ENCODE measurements around the gene SNX18.

The SNX18 gene

DNA sequence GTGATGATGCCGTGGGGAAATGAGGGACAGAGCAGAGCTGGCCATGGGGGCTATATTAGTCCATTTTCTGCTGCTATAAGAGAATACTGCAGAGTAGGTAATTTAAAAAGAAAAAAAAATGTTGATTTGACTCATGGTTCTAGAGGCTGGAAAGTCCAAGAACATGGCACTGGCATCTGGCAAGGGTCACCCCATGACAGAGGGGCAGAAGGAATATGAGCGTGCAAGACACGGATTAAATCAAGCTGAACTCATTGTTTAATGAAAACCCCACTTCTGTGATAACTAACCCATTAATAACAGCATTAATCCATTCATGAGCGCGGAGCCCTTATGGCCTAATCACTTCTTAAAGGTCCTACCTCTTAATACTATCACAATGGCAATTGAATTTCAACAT is 68.8 kb downstream of the SNX18 start:
- no peak for DNase-seq

GRCh38 chr5:54589786-54590185 is 72.2 kb downstream of the SNX18 start:
- no peak for DNase-seq

DNA sequence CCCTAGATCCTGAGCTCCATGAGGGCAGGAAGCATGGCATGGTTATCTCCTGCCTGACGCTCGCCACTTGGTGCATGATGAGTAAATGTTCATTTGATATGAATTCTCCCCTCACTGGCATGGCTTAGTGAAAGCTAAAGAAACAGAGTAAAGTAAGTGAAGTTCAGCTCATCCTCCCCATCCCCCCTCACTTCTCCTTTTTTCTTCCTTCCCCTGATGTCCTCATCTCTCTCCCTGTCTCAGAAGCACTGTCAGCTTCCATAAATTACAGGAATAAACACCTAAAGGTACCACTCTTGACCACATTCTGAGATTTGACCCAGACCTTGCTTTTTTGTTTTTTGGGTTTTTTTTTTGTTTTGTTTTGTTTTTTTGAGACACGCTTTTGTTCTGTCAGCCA is 73.3 kb downstream of the SNX18 start:
- no peak for DNase-seq

DNA sequence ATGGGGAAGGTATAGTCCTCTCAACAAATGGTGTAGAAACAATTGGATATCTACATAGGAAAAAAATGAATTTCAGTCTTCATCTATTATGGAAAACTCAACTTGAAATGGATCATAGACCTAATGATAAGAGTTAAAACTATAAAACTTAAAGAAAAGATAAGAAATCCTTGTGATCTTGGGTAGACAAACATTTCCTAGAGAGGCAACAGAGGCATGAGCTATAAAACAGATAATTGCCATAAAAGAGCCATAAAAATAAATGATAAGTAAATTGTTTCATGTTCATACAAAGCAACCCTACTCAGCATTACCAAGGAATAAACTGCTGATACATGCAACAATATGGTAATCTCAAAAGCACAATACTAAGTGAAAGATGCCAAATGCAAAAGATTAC is 76.2 kb downstream of the SNX18 start:
- DNase-seq, result no peak

GRCh38 chr5:54594181-54594580 is 76.6 kb downstream of the SNX18 start:
- no peak for DNase-seq

GRCh38 chr5:54595721-54596120 is 78.2 kb downstream of the SNX18 start:
- no peak for DNase-seq
